Tibial nerve (tissue), 4 donors: Measurements from ENCODE around the gene MFSD6L. TPM values are rescaled to one million over a fixed set of nuclear protein-coding genes. Genes with fewer than 3 reads are reported as not detected.

Experiments used
- DNase-seq, 2 donors: peaks; one replicate each; pipeline ENCODE4 v3.0.0-alpha.2; 2019; ENCODE audit warnings: low spot score in 2 of 2
- H3K27ac ChIP-seq, 4 donors: fragments of 200-600 bp; sonication (generic) in 3 of 4; one replicate each; pipeline ENCODE4 v1.5.1; 2017 to 2019; ENCODE audit warnings: mild to moderate bottlenecking in 1 of 4
- H3K27me3 ChIP-seq, 2 donors: fragments of 200-600 bp; sonication (generic) in 1 of 2; one replicate each; pipeline versions ENCODE4 v1.5.1 to v1.6.0; 2017 to 2019
- H3K36me3 ChIP-seq, 3 donors: fragments of 200-600 bp; sonication (generic); one replicate each; pipeline ENCODE4 v1.5.1; 2018 to 2019
- H3K4me1 ChIP-seq, 4 donors: fragments of 200-600 bp; sonication (generic) in 3 of 4; one replicate each; pipeline ENCODE4 v1.5.1; 2017 to 2019
- H3K4me3 ChIP-seq, 4 donors: fragments of 200-600 bp; sonication (generic) in 3 of 4; one replicate each; pipeline ENCODE4 v1.5.1; 2017 to 2019; ENCODE audit warnings: mild to moderate bottlenecking in 1 of 4, moderate library complexity in 1 of 4
- H3K9me3 ChIP-seq, 4 donors: fragments of 200-600 bp; sonication (generic) in 3 of 4; one replicate each; pipeline ENCODE4 v1.5.1; 2017 to 2019
- EP300 ChIP-seq, 2 donors: sonication (generic); formaldehyde crosslinking; IDR thresholded peaks; one replicate each; pipeline ENCODE4 v1.6.1; 2017; ENCODE audit warnings: antibody characterized with exemption in 2 of 2, mild to moderate bottlenecking in 1 of 2
- POLR2A ChIP-seq, 2 donors: fragments of 450-650 bp; IDR thresholded peaks; one replicate each; pipeline ENCODE4 v1.6.1; 2017; ENCODE audit warnings: antibody characterized with exemption in 2 of 2, mild to moderate bottlenecking in 2 of 2, moderate library complexity in 2 of 2
- WGBS, 2 donors: methylation state at CpG; one replicate each; pipeline ENCODE4 v1.1.5; 2018; 5-methylcytosine and 5-hydroxymethylcytosine counted together
- total RNA-seq, 4 donors: library from RNA; depleted of rRNA; stranded (reverse); fragments of >200 nt; gene quantifications; one replicate each; pipeline ENCODE4 v1.1.0, GENCODE V29; 2016
- TF ChIP-seq, protein P1 (sequence below), 5 experiments: fragments of 200-600 bp in 3 of 5; fragments of 450-650 bp in 2 of 5; sonication (generic) in 3 of 5; IDR thresholded peaks; one replicate each; pipeline ENCODE4 v1.5.1; 2016 to 2019; ENCODE audit warnings: antibody characterized with exemption in 5 of 5, mild to moderate bottlenecking in 3 of 5, moderate library complexity in 2 of 5

The MFSD6L gene, protein sequence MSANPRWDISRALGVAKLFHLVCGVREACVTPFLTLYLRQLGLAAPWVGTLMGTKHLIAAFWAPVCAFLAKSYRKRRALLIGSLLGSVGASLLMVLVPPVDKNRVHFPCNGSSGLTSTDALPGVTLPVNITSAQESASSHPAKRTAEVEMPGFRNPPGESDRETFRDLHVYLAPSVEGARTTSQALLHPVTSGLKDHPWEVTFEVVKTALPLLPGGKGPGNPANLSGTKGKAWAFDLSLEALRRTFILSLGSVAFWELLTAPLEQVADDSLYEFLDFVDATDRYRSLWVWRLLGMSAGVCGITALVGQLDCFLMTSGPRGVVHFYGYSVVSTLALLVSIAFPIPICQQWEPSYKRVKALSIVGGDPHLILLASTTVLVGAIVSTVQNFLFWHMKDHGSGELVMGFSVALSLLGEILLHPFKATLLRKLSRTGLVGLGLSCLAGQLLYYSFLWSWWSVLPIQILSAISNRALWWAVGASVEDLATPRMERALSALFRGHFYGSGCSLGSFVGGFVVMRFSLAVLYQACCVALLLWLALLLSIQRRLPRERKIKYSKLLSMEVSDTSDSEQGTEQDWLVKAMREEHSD
- total RNA-seq, result not detected

DNA sequence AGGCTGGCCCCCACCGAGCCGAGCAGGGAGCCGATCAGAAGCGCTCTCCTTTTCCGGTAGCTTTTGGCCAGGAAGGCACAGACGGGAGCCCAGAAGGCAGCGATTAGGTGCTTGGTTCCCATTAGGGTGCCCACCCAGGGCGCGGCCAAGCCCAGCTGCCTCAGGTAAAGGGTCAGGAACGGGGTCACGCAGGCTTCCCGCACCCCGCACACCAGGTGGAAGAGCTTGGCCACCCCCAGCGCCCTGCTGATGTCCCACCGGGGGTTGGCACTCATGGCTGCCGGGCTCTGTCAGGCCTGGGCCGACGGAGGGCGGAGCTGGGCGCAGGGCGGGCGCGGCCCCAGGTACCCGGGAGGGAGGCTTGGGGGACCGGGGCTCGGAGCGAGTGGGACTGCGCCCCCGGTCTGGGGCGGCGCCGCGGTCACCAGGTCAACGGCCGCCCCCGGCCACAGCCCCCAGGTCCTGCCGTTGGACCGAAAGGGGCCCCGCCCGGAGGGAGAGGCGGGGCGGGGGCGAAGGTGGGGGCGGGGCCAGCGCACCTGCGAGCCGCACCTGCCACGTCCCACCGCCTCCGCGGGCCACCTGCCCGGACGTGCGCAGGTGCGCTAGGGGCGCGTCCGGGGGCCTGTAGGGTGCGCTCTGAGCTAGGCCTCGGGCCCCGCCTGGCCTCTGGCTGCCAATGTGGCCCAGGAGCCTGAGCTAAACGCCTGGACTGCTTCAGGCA is at the start of gene MFSD6L:
TSS of gene MFSD6L (minus strand) at position 520 of the 724 bp plus-strand sequence. CDS start at position 275, 245 bp downstream.
- no peak within 1 kb of the TSS for H3K4me3 ChIP-seq

DNA sequence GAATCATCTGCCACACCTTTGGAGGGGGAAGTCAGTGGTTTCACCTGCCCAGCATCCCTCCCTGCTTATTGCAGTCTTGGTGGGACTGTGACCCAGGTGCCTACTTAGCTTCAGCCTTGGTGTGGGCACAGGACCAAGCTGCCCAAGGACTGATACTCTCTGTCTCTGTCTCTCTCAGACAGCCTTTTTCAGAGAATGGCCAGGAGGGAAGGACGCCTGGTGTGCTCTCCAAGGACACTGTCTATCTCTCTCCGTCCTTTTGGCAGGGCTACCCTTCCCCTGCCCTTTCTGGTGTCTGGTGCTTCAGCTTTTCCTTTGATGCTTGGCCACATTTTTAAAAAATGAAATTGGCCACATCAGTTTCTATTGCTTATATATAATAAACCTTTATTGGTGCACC is 48.7 kb upstream of the MFSD6L start:
- TF ChIP-seq POLR2A (IDR thresholded peaks at IDR 0.05) (no peak), EP300 (IDR thresholded peaks at IDR 0.05) (no peak)
- TF ChIP-seq, protein P1, sequence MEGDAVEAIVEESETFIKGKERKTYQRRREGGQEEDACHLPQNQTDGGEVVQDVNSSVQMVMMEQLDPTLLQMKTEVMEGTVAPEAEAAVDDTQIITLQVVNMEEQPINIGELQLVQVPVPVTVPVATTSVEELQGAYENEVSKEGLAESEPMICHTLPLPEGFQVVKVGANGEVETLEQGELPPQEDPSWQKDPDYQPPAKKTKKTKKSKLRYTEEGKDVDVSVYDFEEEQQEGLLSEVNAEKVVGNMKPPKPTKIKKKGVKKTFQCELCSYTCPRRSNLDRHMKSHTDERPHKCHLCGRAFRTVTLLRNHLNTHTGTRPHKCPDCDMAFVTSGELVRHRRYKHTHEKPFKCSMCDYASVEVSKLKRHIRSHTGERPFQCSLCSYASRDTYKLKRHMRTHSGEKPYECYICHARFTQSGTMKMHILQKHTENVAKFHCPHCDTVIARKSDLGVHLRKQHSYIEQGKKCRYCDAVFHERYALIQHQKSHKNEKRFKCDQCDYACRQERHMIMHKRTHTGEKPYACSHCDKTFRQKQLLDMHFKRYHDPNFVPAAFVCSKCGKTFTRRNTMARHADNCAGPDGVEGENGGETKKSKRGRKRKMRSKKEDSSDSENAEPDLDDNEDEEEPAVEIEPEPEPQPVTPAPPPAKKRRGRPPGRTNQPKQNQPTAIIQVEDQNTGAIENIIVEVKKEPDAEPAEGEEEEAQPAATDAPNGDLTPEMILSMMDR (IDR thresholded peaks at IDR 0.05), result no peak
- peaks cover 0 to 6% (median 0%) of the 10 kb centered on the region in 4 donors for H3K4me1 ChIP-seq
- no peak for DNase-seq
- H3K36me3 ChIP-seq, result no peaks in the 10 kb centered on the region
- no peaks in the 10 kb centered on the region for H3K27me3 ChIP-seq
- peaks cover 0 to 2% (median 0%) of the 10 kb centered on the region in 4 donors for H3K9me3 ChIP-seq
- 93 to 98% methylated on average over 2 of the region's 2 CpGs for WGBS, 2 donors
- no peak overlapping the region for H3K4me3 ChIP-seq
- no peak overlapping the region for H3K27ac ChIP-seq

More for the DNA sequence above, at the start of gene MFSD6L:
- Histone ChIP-seq H3K27me3 (peaks cover 0 to 18% of the 10 kb centered on the region in 2 donors), H3K9me3 (no peaks in the 10 kb centered on the region), H3K36me3 (no peaks in the 10 kb centered on the region), H3K27ac (no peak within 1 kb of the TSS), H3K4me1 (peaks cover 0 to 8% (median 0%) of the 10 kb centered on the region in 4 donors)
- no peak for DNase-seq
- TF ChIP-seq POLR2A (IDR thresholded peaks at IDR 0.05) (no peak), EP300 (IDR thresholded peaks at IDR 0.05) (no peak)
- TF ChIP-seq, protein P1 (IDR thresholded peaks at IDR 0.05), result no peak
- 10 to 22% methylated on average over 38 to 52 of the region's 62 CpGs for WGBS, 2 donors

DNA sequence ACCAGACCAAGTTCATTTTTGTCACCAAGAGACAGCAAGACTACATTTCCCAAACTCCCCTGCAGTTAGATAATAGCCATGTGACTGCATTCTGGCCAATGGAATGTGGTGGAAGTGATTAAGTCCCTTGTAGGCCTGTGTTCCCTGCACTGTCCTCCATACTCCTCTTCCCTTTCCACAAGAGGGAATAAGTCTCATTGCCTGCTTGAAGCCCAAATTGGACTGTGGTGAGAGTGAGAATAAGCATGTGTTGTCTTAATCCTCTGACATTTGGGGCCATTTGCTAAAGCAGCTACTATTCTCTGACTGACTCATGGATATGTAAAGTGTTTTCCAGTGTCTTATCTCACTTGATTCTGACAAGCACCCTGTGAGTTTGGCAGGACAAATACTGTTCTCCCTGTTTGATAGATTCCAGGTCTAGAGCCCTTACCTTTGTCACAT is 47.6 kb upstream of the MFSD6L start:
- TF ChIP-seq EP300 (IDR thresholded peaks at IDR 0.05), result no peak
- TF ChIP-seq, protein P1 (IDR thresholded peaks at IDR 0.05), result no peak
- TF ChIP-seq POLR2A (IDR thresholded peaks at IDR 0.05), result no peak
- H3K36me3 ChIP-seq, result no peaks in the 10 kb centered on the region
- no peak overlapping the region for H3K27ac ChIP-seq
- H3K27me3 ChIP-seq, result no peaks in the 10 kb centered on the region
- peaks cover 0 to 7% (median 0%) of the 10 kb centered on the region in 4 donors for H3K4me1 ChIP-seq
- no peak overlapping the region for H3K4me3 ChIP-seq
- DNase-seq, result no peak
- H3K9me3 ChIP-seq, result peaks cover 0 to 2% (median 0%) of the 10 kb centered on the region in 4 donors

DNA sequence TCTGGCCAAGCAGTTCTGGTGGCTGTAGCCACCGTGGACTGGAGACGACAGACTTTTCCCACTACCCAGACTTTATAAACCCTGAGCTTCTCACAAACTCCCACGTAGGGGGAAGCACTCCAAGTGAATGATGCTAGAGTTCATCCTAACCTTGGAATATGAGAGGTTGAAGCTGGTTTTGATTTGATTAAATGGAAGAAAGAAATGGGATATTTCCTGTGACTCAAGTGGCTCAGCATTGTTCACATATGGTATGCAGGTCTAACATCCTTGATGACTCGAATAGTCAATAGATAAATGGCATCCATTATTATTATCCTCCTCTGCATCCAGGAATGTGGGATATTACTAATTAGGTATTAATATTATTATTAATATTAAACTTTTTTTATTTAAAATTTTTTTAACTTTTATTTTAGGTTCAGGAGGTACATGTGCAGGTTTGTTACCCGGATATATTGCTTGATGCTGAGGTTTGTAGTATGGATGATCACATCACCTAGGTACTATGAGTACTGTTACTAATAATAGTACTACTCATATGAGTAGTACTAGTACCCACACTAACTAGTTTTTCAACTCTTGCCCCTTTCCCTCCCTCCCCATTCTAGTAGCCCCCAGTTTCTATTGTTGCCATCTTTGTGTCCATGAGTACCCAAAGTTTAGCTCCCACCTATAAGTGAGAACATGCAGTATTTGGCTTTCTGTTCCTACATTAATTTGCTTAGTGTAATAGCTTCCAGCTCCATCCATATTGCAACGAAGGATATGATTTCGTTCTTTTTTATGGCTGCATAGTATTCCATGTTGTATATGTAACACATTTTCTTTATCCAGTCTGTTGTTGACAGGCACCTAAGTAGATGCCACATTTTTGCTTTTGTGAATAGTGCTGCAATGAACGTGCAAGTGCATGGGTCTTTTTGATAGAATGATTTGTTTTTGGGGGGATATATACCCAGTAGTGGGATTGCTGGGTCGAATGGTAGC is 45.4 kb upstream of the MFSD6L start:
- no peaks in the 10 kb centered on the region for H3K27me3 ChIP-seq
- TF ChIP-seq, protein P1 (IDR thresholded peaks at IDR 0.05), result no peak
- TF ChIP-seq POLR2A (IDR thresholded peaks at IDR 0.05) (no peak), EP300 (IDR thresholded peaks at IDR 0.05) (no peak)
- H3K4me3 ChIP-seq, result no peak overlapping the region
- 84 to 89% methylated on average over 9 of the region's 9 CpGs for WGBS, 2 donors
- H3K27ac ChIP-seq, result no peak overlapping the region
- peaks cover 0 to 7% (median 0%) of the 10 kb centered on the region in 4 donors for H3K4me1 ChIP-seq
- no peak for DNase-seq
- H3K9me3 ChIP-seq, result peaks cover 0 to 2% (median 0%) of the 10 kb centered on the region in 4 donors
- H3K36me3 ChIP-seq, result no peaks in the 10 kb centered on the region
